GM18502 (cell line): ENCODE measurements around the gene UBE2O.

Experiments used
- ATAC-seq: cut with Tn5 transposase; IDR thresholded peaks from one replicate; pipeline ENCODE4 v1.9.1; 2021; ENCODE audit warnings: mild to moderate bottlenecking; ENCODE audit not compliant: unreplicated experiment, poor library complexity

The UBE2O gene

GRCh38 chr17:76420356-76421043 lies 32.5 kb downstream of the UBE2O start:
- ATAC-seq = no peak

- ATAC-seq = no peak
These were observed 33.2 kb downstream of the UBE2O start for GRCh38 chr17:76419576-76420260.

GRCh38 chr17:76417499-76418143 lies 35.3 kb downstream of the UBE2O start:
- no peak for ATAC-seq

- ATAC-seq = no peak
These were observed 36.1 kb downstream of the UBE2O start for GRCh38 chr17:76416899-76417298.

- ATAC-seq = no peak
These were observed 36.5 kb downstream of the UBE2O start for GRCh38 chr17:76416457-76416856.

GRCh38 chr17:76415786-76416185 lies 37.2 kb downstream of the UBE2O start:
- no peak for ATAC-seq

GRCh38 chr17:76414334-76415295 lies 38.3 kb downstream of the UBE2O start:
- ATAC-seq = no peak

GRCh38 chr17:76411247-76411646 lies 41.7 kb downstream of the UBE2O start:
- no peak for ATAC-seq

- no peak for ATAC-seq
These were observed 42.5 kb downstream of the UBE2O start for GRCh38 chr17:76410328-76410965.

GRCh38 chr17:76408037-76408849 lies 44.7 kb downstream of the UBE2O start:
- no peak for ATAC-seq

GRCh38 chr17:76407509-76407908 lies 45.4 kb downstream of the UBE2O start:
- no peak for ATAC-seq

- no peak for ATAC-seq
These were observed 46.8 kb downstream of the UBE2O start for GRCh38 chr17:76405967-76406647.

GRCh38 chr17:76405607-76405966 lies 47.4 kb downstream of the UBE2O start:
- no peak for ATAC-seq

GRCh38 chr17:76404976-76405563 lies 47.9 kb downstream of the UBE2O start:
- ATAC-seq = no peak

GRCh38 chr17:76404256-76404655 lies 48.7 kb downstream of the UBE2O start:
- ATAC-seq = no peak

GRCh38 chr17:76402711-76403110 lies 50.2 kb downstream of the UBE2O start:
- no peak for ATAC-seq

- ATAC-seq = no peak
These were observed 53.5 kb downstream of the UBE2O start for GRCh38 chr17:76399175-76400172.
